LNCaP clone FGC (cell line): ENCODE data around the gene PXMP4.

ENCODE experiments used
- DNase-seq: peaks from one replicate; pipeline ENCODE4 v3.0.0-alpha.2; 2011; ENCODE audit warnings: low read depth
- H3K4me3 ChIP-seq: 2 replicates; pipeline ENCODE4 v1.5.1; 2011; ENCODE audit warnings: mild to moderate bottlenecking, low read depth, low read length, control low read depth
- CTCF ChIP-seq: IDR thresholded peaks from 2 replicates; pipeline ENCODE4 v1.5.1; 2012; ENCODE audit warnings: mild to moderate bottlenecking; ENCODE audit not compliant: control insufficient read depth, insufficient read depth; ENCODE audit errors: extremely low read depth

The PXMP4 gene

DNA sequence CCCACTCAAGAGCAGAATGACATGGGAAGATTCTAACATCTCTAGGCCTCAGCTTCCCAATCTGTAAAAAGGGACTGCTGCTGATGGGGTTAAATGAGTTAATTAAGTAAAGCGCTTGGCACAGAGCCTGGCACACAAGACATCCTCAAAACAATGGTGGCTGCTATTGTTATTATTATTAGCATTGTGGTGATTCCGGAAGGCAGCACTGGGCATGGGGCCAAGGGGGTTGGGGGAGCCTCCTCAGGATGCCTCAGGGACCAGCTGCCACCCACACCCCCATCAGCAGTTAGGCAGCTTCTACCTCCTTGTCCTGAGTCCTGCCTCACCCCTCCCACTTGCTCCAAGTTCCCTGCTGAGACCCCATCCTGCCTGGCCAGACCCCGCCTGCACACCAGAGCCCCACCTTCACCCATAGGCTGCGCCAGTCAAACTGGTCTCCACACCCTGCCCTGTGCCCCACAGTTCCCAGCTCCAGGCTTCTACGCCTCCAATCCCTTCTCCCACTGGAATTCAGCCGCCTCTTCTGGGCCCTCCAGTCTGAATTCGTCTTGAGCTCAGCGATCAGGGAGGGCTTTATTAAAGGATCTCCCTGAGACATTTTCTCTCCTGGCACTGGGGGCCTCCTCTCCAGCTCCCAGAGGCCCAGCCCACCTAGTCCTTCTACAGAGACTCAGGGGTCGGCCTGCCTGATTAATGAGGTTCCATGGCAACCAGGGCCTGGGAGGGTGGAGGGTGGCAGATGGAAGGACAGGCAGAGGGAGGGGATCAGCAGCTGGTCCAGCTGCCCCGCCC lies 35.4 kb downstream of the PXMP4 start:
- TF ChIP-seq CTCF: no peak
- DNase-seq: no peak
- H3K4me3 ChIP-seq: peak overlapping the region; percentile 69

DNA sequence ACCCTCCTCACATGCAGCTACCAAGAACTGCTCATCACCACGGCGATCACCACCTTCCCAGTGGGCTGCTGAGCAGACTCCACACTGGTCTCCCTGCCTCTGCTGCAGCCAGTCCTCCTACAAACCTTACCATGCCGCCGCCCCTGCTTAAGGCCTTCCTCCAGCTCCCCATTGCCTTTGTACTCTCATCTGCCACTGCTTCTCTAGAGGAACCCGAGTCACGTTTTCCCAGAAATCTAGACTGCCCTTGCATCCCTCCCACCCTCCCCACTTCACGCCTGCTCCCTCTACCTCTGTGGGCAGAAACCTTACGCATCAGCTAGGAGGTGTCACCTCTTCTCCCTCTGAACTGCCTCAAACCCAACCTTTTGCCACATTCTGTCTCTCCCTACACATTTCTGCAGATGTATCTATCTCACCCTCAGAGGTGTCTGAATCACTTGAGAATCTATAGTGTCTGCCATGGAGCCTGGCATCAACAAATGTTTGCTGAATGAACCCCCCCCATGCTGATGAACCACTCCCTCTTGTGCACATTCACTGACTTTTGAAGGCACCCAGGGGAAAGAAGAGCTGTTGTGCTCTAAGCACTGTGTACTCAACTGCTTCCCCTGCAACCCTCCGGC lies 38.3 kb downstream of the PXMP4 start:
- DNase-seq: no peak
- TF ChIP-seq CTCF: no peak
- no peak overlapping the region for H3K4me3 ChIP-seq

DNA sequence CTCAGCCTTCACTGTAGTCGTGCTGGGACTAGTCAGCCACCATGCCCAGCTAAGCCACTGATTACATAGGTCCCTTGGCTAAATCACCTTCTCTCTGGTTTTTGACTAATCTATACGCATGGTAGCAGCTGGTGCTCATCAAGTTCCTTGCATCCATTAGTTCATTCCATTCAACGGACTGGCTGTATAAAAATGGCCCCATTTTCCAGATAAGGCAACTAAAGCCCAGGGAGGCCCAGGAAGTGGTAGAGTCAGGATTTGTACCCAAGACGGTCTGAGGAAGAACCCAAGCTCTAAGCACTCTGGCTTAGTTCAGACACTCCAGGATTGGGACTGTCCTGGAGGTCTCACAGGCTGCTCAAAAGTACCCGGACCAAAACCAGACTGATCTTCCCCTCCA lies 38.8 kb downstream of the PXMP4 start:
- H3K4me3 ChIP-seq: no peak overlapping the region
- no peak for DNase-seq
- TF ChIP-seq CTCF: no peak

DNA sequence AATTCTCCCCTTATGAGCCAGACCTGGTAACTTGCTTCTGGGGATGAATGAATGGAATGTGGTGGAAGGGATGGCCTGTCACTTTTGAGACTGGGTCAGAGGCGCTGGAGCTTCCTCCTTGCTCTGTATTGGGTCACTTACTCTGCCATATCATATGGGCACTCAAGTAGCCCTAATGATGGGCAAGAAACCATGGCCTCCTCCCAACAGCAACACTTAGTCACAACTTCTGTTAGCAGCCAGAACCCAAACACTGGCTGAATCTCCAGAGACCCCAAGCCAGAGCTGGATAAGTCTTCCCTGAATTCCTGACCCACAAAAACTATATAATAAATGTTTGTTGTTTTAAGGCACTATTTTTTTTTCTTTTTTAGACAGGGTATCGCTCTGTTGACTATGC lies 39.4 kb downstream of the PXMP4 start:
- TF ChIP-seq CTCF: no peak
- no peak overlapping the region for H3K4me3 ChIP-seq
- no peak for DNase-seq

GRCh38 chr20:33679758-33680485 lies 40.2 kb downstream of the PXMP4 start:
- DNase-seq: no peak
- no peak for TF ChIP-seq CTCF
- no peak overlapping the region for H3K4me3 ChIP-seq

- no peak overlapping the region for H3K4me3 ChIP-seq
- no peak for TF ChIP-seq CTCF
- DNase-seq: no peak
Observed at GRCh38 chr20:33677991-33678702, 42.0 kb downstream of the PXMP4 start.
